ENCODE data around the gene SCT.

Gene SCT

GRCh38 chr11:587978-588380 is 39.0 kb downstream of the SCT start:
- H3K27me3 ChIP-seq (ENCODE audit: control insufficient read depth in 1 of 2, insufficient read depth in 2 of 2, low read length in 2 of 2) = no peaks in the 10 kb centered on the region
- peaks cover 58% of the 10 kb centered on the region for H3K36me3 ChIP-seq (ENCODE audit: insufficient read depth, low read length)
- no peaks in the 10 kb centered on the region for H3K4me1 ChIP-seq (ENCODE audit: insufficient read depth, low read length)
- H3K27ac ChIP-seq (ENCODE audit: low read depth, low read length) = no peak overlapping the region
- H3K9ac ChIP-seq (ENCODE audit: low read length) = no peak overlapping the region
- H3K4me3 ChIP-seq (ENCODE audit: low read depth in 1 of 2, low read length in 2 of 2) = no peak overlapping the region
- H3K9me3 ChIP-seq (ENCODE audit: low read length) = no peaks in the 10 kb centered on the region

GRCh38 chr11:587546-587945 is 39.4 kb downstream of the SCT start:
- Histone ChIP-seq H3K27me3 (ENCODE audit: control insufficient read depth in 1 of 2, insufficient read depth in 2 of 2, low read length in 2 of 2) (no peaks in the 10 kb centered on the region), H3K4me3 (ENCODE audit: low read depth in 1 of 2, low read length in 2 of 2) (no peak overlapping the region), H3K9me3 (ENCODE audit: low read length) (no peaks in the 10 kb centered on the region), H3K4me1 (ENCODE audit: insufficient read depth, low read length) (no peaks in the 10 kb centered on the region), H3K27ac (ENCODE audit: low read depth, low read length) (no peak overlapping the region), H3K36me3 (ENCODE audit: insufficient read depth, low read length) (peaks cover 54% of the 10 kb centered on the region), H3K9ac (ENCODE audit: low read length) (no peak overlapping the region)

- H3K4me3 ChIP-seq (ENCODE audit: low read depth in 1 of 2, low read length in 2 of 2) = no peak overlapping the region
- H3K36me3 ChIP-seq (ENCODE audit: insufficient read depth, low read length) = peaks cover 55% of the 10 kb centered on the region
- no peak overlapping the region for H3K9ac ChIP-seq (ENCODE audit: low read length)
- no peaks in the 10 kb centered on the region for H3K4me1 ChIP-seq (ENCODE audit: insufficient read depth, low read length)
- no peaks in the 10 kb centered on the region for H3K27me3 ChIP-seq (ENCODE audit: control insufficient read depth in 1 of 2, insufficient read depth in 2 of 2, low read length in 2 of 2)
- H3K27ac ChIP-seq (ENCODE audit: low read depth, low read length) = no peak overlapping the region
- H3K9me3 ChIP-seq (ENCODE audit: low read length) = no peaks in the 10 kb centered on the region
Measured at GRCh38 chr11:586376-587316, 40.3 kb downstream of the SCT start.

GRCh38 chr11:584287-584686 is 42.7 kb downstream of the SCT start:
- Histone ChIP-seq H3K27me3 (ENCODE audit: control insufficient read depth in 1 of 2, insufficient read depth in 2 of 2, low read length in 2 of 2) (no peaks in the 10 kb centered on the region), H3K9me3 (ENCODE audit: low read length) (no peaks in the 10 kb centered on the region), H3K4me3 (ENCODE audit: low read depth in 1 of 2, low read length in 2 of 2) (no peak overlapping the region), H3K27ac (ENCODE audit: low read depth, low read length) (no peak overlapping the region), H3K4me1 (ENCODE audit: insufficient read depth, low read length) (peaks cover 11% of the 10 kb centered on the region), H3K36me3 (ENCODE audit: insufficient read depth, low read length) (peaks cover 44% of the 10 kb centered on the region), H3K9ac (ENCODE audit: low read length) (no peak overlapping the region)

GRCh38 chr11:581752-582151 is 45.2 kb downstream of the SCT start:
- Histone ChIP-seq H3K4me1 (ENCODE audit: insufficient read depth, low read length) (peaks cover 32% of the 10 kb centered on the region), H3K27ac (ENCODE audit: low read depth, low read length) (no peak overlapping the region), H3K36me3 (ENCODE audit: insufficient read depth, low read length) (peaks cover 24% of the 10 kb centered on the region)

GRCh38 chr11:581342-581741 is 45.6 kb downstream of the SCT start:
- Histone ChIP-seq H3K9ac (ENCODE audit: low read length) (no peak overlapping the region), H3K36me3 (ENCODE audit: insufficient read depth, low read length) (peaks cover 20% of the 10 kb centered on the region), H3K9me3 (ENCODE audit: low read length) (no peaks in the 10 kb centered on the region), H3K4me3 (ENCODE audit: low read depth in 1 of 2, low read length in 2 of 2) (no peak overlapping the region), H3K4me1 (ENCODE audit: insufficient read depth, low read length) (peaks cover 32% of the 10 kb centered on the region), H3K27me3 (ENCODE audit: control insufficient read depth in 1 of 2, insufficient read depth in 2 of 2, low read length in 2 of 2) (no peaks in the 10 kb centered on the region), H3K27ac (ENCODE audit: low read depth, low read length) (no peak overlapping the region)

More at GRCh38 chr11:581752-582151, 45.2 kb downstream of the SCT start:
- H3K9me3 ChIP-seq (ENCODE audit: low read length) = no peaks in the 10 kb centered on the region
- no peak overlapping the region for H3K4me3 ChIP-seq (ENCODE audit: low read depth in 1 of 2, low read length in 2 of 2)
- H3K9ac ChIP-seq (ENCODE audit: low read length) = no peak overlapping the region
- H3K27me3 ChIP-seq (ENCODE audit: control insufficient read depth in 1 of 2, insufficient read depth in 2 of 2, low read length in 2 of 2) = no peaks in the 10 kb centered on the region

GRCh38 chr11:579830-580601 is 47.0 kb downstream of the SCT start:
- Histone ChIP-seq H3K4me1 (ENCODE audit: insufficient read depth, low read length) (peaks cover 32% of the 10 kb centered on the region), H3K4me3 (ENCODE audit: low read depth in 1 of 2, low read length in 2 of 2) (no peak overlapping the region), H3K9ac (ENCODE audit: low read length) (no peak overlapping the region), H3K9me3 (ENCODE audit: low read length) (no peaks in the 10 kb centered on the region), H3K27me3 (ENCODE audit: control insufficient read depth in 1 of 2, insufficient read depth in 2 of 2, low read length in 2 of 2) (peaks cover 0 to 5% of the 10 kb centered on the region in 2 donors), H3K36me3 (ENCODE audit: insufficient read depth, low read length) (peaks cover 19% of the 10 kb centered on the region), H3K27ac (ENCODE audit: low read depth, low read length) (no peak overlapping the region)

GRCh38 chr11:578276-579035 is 48.5 kb downstream of the SCT start:
- Histone ChIP-seq H3K27ac (ENCODE audit: low read depth, low read length) (no peak overlapping the region), H3K9ac (ENCODE audit: low read length) (peak overlapping the region; percentile 93), H3K4me1 (ENCODE audit: insufficient read depth, low read length) (peaks cover 36% of the 10 kb centered on the region), H3K9me3 (ENCODE audit: low read length) (no peaks in the 10 kb centered on the region), H3K36me3 (ENCODE audit: insufficient read depth, low read length) (peaks cover 12% of the 10 kb centered on the region), H3K4me3 (ENCODE audit: low read depth in 1 of 2, low read length in 2 of 2) (peak overlapping the region in 1 of 2 donors; percentile 95), H3K27me3 (ENCODE audit: control insufficient read depth in 1 of 2, insufficient read depth in 2 of 2, low read length in 2 of 2) (peaks cover 0 to 8% of the 10 kb centered on the region in 2 donors)

- Histone ChIP-seq H3K27ac (ENCODE audit: low read depth, low read length) (peak overlapping the region; percentile 73), H3K36me3 (ENCODE audit: insufficient read depth, low read length) (peaks cover 8% of the 10 kb centered on the region), H3K4me3 (ENCODE audit: low read depth in 1 of 2, low read length in 2 of 2) (peak overlapping the region in 1 of 2 donors; percentile 95), H3K9ac (ENCODE audit: low read length) (peak overlapping the region; percentile 93), H3K4me1 (ENCODE audit: insufficient read depth, low read length) (peaks cover 36% of the 10 kb centered on the region), H3K9me3 (ENCODE audit: low read length) (no peaks in the 10 kb centered on the region), H3K27me3 (ENCODE audit: control insufficient read depth in 1 of 2, insufficient read depth in 2 of 2, low read length in 2 of 2) (peaks cover 0 to 11% of the 10 kb centered on the region in 2 donors)
Measured at GRCh38 chr11:577611-577894, 49.4 kb downstream of the SCT start.

- H3K4me1 ChIP-seq (ENCODE audit: insufficient read depth, low read length) = peaks cover 36% of the 10 kb centered on the region
Measured at GRCh38 chr11:576811-577610, 50.0 kb downstream of the SCT start.

More at GRCh38 chr11:576811-577610, 50.0 kb downstream of the SCT start:
- Histone ChIP-seq H3K36me3 (ENCODE audit: insufficient read depth, low read length) (peaks cover 6% of the 10 kb centered on the region), H3K9ac (ENCODE audit: low read length) (peak overlapping the region; percentile 93), H3K27ac (ENCODE audit: low read depth, low read length) (peak overlapping the region; percentile 73), H3K9me3 (ENCODE audit: low read length) (no peaks in the 10 kb centered on the region), H3K4me3 (ENCODE audit: low read depth in 1 of 2, low read length in 2 of 2) (peak overlapping the region; percentile 95 to 99), H3K27me3 (ENCODE audit: control insufficient read depth in 1 of 2, insufficient read depth in 2 of 2, low read length in 2 of 2) (peaks cover 0 to 11% of the 10 kb centered on the region in 2 donors)

Measured in muscle layer of colon (tissue), 2 donors.